GM18907 (cell line): ENCODE measurements around the gene DDX24.

Source experiments
- ATAC-seq: cut with Tn5 transposase; IDR thresholded peaks from one replicate; pipeline ENCODE4 v1.9.1; 2021; ENCODE audit warnings: mild to moderate bottlenecking, moderate library complexity; ENCODE audit not compliant: unreplicated experiment

DDX24 gene

DNA sequence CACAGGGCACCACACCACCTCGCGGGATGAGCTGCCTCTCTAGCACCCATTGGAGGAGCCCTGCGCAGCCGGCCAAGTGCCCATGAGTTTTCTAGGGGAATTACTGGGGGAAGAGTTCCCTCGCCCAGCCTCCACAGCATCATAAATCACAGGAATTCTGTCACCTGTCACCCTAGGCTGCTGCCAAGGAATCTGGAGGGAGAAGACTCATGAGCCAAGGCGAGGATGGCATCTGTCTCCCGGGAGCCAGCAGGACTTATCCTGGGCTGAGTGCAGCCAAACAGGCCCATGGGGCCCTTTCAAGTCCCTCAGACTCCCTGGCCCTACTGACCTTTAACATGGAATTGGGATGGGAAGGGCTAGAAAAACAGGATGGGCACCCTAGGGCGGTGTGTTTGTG, 62.7 kb downstream of the DDX24 start:
- no peak for ATAC-seq

DNA sequence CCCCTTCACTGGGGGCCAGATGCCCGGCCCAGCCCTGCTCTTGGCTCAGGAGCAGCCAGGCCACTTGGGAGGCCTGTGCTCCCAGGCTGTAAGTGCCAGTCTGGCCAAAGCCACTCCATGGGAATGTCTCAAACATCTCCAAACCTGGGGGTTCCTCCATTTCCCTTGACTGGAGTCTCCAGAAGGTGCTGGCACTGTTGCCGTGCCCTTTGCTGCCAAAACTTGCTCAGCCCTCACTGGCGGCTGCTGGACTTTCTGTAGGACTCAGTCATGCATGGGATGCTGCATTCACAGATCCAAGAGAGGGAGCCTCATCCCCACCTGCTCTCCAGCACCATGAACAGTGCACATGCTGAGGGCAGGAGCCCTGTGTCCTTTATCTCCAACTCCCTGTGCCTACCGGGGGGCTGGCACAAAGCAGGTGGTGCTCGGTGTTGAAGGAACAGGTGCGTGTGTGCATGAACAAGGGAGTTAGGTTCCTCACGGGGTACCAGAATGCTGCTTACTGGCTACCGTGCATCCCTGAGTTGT, 64.5 kb downstream of the DDX24 start:
- ATAC-seq, result no peak

DNA sequence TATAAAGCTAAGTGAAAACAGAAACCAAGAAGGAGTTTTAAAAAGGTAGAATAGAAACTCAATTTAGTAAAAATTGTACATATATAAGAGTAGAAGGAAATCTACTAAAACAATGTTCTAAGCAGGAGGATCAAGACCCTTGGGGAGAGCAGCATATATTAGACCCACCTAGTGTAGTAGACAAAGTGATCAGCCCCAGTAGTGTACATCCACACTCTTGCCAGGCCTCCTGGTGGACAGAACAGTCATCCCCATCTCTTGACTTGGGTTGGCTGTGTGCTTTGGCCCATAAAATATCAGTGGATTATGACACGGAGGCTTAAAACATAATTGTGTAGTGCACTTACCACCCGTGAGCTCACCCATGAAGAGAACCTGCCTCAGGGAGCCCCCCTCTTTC, 65.8 kb downstream of the DDX24 start:
- ATAC-seq, result no peak

DNA sequence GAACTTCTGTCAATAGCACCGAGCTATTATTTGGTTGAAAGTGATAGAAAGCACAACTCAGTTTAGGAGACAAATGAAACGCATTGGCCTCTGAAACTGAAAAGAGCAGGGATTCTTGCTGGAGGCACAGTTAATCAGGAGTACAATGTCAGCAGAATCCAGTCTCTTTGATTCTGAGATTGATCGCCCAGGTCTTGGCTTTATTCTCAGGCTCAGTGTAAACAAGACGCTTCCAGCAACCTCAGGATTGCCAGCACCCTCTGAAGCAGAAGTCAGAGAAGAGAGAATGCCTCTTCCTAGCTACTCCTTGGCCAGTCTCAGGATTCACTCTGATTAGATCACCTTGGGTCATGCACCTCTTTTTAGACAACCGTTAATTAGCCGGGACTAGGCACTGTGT, 66.6 kb downstream of the DDX24 start:
- ATAC-seq, result no peak

DNA sequence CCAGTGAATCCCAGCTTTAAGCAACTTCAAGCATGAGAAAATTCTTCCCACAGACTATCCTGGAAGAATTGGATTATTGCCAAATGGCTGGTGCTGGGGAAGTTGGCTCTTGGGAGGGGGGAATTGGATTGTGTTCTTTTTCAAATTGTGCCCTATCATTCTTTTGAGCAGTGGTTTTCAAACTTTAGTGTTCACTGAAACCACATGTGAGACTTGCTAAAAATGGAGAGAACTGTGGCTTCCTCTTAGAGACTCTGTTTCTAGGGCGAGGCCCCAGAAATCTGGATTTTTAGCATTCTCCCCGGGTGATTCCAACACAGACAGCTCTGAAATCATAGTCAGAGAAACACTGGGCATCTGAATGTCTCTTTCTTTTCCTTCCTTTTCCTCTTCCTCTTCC, 69.2 kb downstream of the DDX24 start:
- ATAC-seq, result no peak

DNA sequence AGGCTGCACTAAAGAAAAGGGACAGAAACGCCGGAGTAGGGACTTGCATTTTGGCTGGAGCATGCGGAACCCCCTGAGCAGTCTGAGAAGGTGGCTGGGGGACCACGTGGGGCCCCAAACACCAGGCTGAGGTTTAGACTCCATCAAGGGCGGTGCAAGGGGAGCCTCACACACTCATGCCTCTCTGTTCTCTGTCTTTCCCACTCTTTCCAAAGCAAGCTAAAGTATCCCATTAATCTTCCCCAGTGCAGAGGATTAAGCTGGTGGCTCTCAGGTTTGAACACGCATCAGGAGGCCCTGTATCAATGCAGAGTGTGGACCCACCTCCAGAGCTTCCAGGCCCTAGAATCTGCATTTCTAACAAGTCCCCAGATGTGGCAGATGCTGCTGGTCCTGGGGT, 70.4 kb downstream of the DDX24 start:
- no peak for ATAC-seq

DNA sequence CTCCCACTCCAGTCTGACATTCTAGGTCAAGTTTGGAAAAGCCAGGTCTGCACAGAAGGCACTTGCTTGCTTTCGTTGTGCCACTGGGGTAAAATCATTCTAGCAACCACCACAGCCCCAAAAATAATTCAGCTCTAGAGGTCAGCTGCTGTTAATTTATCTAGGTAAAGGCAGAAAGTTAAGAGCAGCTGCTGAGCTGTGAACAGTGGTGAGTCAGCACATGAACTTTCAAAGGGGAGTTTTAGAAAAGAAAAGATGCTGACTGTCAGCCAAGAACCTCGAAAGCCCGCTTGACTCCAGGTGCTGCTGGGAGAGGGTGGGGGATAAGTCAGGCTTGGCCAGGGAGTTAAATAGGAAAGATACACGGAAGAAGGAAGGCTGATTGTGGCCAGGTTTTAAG, 71.2 kb downstream of the DDX24 start:
- no peak for ATAC-seq

DNA sequence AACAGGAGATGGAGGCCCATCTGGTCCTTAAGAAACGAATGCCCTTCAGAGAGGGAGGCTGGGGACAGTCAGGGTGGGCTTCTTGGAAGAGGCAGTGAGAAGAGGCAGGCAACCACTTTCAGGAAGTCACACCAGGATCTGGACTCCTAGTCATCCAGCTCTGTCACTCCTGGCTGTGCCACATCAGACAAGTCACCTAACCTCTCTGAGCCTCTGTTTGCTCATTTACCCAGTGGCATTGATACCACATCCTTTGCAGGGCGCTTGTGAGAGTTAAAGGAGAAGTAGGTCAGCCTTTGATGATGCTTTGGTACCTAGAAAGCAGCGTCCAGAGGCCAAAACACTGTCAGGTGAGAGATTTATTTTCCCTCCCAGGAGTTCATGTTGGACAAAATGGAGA, 72.8 kb downstream of the DDX24 start:
- no peak for ATAC-seq

DNA sequence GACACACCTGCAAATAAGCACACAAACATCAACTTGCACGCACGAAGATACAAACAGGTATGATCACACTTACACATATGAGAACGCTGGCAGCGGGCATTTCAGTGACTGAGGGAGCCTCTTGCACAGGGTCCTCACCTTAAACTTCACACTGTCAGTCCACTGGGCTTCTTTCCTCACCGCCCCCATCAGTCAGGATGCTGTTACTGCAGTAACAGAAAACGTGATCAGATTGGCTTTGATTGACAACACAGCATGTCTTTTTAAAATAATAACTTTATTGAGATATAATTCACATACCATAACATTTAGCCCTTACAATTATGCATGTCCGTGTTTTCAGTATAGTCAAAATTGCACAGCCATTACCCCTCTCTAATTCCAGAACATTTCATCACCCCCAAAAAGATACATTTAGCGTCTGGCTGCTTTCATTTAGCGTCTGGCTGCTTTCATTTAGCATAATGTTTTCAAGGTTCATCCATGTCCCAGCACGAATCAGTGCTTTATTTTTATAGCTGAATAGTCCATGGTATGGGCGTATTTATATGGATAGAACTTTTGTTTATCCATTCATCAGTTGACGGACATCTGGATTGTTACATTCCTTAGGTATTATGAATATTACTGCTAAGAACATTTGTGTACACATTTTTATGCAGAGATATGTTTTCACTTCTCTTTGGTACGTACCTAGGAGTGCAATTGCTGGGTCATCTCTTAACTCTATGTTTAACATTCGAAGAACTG, 75.5 kb downstream of the DDX24 start:
- ATAC-seq, result no peak

DNA sequence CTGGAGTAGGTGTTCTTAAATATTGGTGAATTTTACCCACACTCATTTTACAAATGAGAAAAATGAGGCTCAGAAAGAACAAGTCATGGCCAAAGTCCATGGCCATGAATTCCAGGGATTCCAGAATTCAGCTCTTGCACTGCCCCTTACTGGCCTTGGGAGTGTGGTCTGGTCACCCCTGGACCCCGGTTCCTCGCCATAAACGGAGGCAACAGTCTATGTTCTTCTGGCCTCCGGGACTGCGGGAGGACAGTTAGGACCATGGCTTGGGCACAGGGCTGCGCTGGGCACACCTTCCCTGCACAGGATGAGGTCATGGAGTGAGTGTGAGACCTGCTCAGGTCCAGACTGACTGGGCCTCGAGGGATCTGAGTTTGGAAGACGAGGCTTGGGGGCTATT, 77.0 kb downstream of the DDX24 start:
- no peak for ATAC-seq

DNA sequence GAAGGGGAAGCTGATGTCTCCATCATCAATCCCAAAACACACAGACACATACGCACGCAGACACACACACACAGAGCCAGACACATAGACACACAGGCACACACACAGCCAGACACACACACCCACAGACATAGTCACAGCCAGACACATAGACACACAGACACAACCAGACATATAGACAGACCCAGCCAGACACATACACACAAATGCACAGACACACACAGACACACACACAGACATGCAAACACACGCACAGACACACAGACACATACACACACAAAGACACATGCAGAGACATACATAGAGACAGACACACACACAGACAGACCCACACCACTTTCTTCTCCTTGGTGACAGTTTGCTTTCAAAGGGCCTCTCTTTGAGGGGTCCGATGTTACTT, 77.6 kb downstream of the DDX24 start:
- ATAC-seq, result no peak

DNA sequence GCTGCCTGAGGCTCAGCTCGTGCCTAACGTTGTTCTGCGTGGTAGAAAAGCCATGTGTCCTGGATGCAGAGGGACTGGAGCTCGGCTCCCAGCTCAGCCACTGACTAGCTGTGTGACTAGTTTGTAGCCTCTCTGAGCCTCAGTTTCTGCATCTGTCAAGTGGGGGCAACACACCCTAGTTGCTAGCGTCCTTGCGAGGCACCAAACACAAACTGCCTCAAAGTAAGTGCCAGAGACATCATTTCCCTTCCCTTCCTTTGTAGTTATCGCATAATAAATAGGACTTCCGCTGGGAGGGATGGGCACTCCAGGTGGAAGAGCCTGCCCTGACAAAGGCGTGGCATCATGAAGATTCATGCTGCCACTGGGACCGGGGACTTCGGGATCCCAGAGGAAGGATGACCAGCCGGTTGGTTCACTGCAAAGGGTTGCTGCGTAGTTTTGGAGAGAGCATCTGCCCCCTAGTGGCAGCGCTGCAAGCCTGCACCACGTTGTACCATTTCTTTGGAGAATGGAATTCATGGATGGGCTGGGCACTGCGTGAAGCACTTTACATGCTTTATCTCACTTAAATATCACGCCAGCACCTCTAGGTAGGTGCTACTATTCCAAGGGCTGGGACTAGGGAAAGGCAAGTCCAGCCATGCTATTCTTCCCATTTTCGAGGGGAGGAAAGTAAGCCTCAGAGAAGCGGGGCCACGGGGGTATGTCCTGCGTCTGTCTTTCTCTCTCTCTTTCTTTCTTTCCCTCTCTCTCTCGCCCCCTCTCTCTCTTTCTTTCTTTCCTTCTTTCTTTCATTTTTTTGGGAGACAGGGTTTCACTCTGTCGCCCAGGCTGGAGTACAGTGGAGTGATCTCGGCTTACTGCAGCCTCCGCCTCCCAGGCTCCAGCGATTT, 79.3 kb downstream of the DDX24 start:
- peak; percentile 63 for ATAC-seq

DNA sequence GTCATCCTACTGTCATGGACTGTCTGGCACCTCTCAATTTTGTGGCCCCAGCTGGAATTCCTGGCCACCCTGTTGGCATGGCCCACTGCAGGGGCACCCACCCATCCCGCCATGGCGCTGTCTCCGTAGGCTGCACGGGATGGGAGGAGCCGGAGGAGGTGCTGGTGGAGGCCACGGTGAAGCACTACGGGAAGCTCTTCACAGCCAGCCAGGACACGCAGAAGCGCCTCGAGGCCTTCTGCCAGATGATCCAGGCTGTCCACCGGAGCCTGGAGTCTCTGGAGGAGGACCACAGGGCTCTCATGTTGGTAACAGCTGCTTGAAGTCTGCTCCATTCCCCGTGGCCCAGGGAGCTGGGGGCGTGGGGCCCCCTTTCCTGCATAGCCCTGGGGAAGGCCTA, 80.0 kb downstream of the DDX24 start:
- no peak for ATAC-seq

DNA sequence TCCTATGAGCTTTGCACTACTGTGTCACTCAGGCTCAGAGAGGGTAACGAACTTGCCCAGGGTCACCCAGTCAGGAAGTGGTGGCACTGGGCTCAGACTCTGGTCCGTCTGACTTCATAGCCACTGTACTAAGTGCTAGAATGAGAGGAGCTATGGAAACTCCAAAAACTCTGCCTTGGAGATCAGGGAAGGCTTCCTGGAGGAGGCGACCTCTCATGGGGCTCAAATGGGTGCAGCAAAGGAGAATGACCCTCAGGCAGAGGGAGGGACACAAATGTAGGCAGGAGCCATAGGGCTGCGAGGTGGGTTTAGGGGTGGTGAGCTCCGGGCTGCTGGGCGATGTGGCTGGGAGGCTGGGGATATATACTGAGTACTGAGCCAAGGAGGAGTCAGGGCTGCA, 80.7 kb downstream of the DDX24 start:
- no peak for ATAC-seq

DNA sequence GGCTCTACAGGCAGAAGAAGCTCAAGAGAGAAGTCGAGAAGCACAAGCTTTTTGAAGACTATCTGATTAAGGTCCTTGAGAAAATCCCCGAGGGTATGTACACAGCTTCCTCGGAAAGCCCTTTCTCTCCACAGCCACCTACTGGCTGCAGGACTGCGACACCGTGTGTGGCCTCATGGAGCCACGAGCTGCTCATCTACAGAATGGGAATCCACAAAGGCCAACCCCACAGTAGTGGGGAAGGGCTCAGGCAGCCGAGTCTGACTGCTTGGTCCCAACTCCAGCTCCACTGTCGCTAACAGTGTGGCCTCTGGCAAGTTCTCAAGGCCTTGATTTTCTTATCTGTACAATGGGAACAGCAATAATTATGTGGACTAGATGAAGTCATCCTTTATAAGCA, 81.4 kb downstream of the DDX24 start:
- no peak for ATAC-seq

DNA sequence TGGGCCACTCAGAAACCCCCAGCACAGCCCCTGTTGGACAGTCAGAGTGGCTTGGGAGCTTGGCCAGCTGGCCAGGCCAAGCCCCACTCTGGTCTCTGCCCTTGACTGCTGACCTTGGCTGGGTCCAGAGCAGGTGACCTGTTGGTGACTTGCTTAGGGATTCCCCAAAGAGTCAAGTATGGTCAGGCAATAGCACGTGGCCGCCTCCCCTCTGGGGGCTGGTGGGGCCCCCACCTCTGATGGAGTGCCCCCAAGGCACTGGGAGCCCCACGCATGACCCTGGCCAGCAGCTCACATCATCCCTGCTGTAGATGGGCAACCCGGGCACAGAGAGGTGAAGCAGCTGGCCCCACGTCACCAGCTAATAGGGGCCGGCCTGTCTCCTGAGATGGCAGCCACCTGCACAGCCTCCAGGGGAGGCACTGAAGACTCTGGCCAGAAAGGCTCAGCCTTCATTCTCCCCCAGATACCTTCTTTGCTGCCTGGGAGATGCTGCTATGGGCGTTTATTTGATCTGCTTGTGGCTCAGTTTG, 82.1 kb downstream of the DDX24 start:
- ATAC-seq, result no peak
